Measurements from ENCODE around the gene KCNIP4. TPM values are rescaled to one million over a fixed set of nuclear protein-coding genes. Genes with fewer than 3 reads are reported as not detected.

The KCNIP4 gene
- total RNA-seq, 1 donor from 2014 or later, result not detected

DNA sequence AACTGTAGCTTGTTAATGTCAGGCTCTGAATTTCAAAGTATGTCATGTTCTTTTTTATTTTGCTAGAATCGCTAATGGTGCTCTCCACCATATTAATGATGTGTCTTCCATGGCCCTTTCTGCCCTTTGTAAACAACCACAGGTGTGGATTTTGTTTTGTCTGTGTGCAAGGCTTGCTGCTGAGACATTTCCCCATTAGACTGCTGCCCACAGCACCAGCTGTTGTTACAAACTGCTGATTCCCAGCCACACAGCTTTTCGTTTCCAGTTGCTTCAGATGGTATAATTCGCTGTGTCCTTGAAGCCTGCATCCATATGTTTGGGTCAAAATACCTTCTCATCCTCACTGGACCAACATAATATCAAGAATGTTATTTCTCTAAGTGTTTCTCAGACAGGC, 32.8 kb downstream of the KCNIP4 start:
- Histone ChIP-seq H3K9me3 (replicated peaks) (no peaks in the 10 kb centered on the region), H3K4me1 (no peaks in the 10 kb centered on the region), H3K4me3 (no peak overlapping the region), H3K36me3 (no peaks in the 10 kb centered on the region), H3K27ac (replicated peaks) (no peak overlapping the region), H3K27me3 (ENCODE audit: low read depth) (no peaks in the 10 kb centered on the region)
- DNase-seq, result no peak
- TF ChIP-seq, protein P1, sequence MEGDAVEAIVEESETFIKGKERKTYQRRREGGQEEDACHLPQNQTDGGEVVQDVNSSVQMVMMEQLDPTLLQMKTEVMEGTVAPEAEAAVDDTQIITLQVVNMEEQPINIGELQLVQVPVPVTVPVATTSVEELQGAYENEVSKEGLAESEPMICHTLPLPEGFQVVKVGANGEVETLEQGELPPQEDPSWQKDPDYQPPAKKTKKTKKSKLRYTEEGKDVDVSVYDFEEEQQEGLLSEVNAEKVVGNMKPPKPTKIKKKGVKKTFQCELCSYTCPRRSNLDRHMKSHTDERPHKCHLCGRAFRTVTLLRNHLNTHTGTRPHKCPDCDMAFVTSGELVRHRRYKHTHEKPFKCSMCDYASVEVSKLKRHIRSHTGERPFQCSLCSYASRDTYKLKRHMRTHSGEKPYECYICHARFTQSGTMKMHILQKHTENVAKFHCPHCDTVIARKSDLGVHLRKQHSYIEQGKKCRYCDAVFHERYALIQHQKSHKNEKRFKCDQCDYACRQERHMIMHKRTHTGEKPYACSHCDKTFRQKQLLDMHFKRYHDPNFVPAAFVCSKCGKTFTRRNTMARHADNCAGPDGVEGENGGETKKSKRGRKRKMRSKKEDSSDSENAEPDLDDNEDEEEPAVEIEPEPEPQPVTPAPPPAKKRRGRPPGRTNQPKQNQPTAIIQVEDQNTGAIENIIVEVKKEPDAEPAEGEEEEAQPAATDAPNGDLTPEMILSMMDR (IDR thresholded peaks at IDR 0.05; ENCODE audit: borderline replicate concordance), result no peak
- intact Hi-C loops (cut with micrococcal nuclease), result no loop called here

DNA sequence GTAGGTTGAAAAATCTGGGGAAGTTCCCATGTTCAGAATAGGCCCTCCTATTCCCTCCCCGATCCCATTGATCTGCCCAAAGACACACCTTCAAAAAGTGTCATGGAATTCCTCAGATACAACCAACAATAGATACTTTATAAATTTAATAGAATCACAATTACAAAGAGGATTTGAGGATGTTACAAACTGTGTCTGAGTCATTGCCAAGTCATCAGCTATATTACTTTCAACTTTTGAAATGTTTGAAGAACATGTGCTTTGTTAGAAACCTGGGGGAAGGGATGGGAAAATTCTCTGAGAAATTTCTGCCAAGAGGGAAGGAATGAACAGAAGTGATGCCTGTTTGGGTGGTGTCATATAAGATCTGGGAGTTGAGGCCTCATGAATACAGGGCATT, 46.7 kb downstream of the KCNIP4 start:
- intact Hi-C loops (cut with micrococcal nuclease), result no loop called here
- TF ChIP-seq, protein P1 (IDR thresholded peaks at IDR 0.05; ENCODE audit: borderline replicate concordance), result no peak
- no peak overlapping the region for H3K4me3 ChIP-seq
- H3K9me3 ChIP-seq (replicated peaks), result peaks cover 51% of the 10 kb centered on the region
- H3K4me1 ChIP-seq, result no peaks in the 10 kb centered on the region
- H3K27me3 ChIP-seq (ENCODE audit: low read depth), result no peaks in the 10 kb centered on the region
- no peaks in the 10 kb centered on the region for H3K36me3 ChIP-seq
- no peak overlapping the region for H3K27ac ChIP-seq (replicated peaks)
- no peak for DNase-seq

DNA sequence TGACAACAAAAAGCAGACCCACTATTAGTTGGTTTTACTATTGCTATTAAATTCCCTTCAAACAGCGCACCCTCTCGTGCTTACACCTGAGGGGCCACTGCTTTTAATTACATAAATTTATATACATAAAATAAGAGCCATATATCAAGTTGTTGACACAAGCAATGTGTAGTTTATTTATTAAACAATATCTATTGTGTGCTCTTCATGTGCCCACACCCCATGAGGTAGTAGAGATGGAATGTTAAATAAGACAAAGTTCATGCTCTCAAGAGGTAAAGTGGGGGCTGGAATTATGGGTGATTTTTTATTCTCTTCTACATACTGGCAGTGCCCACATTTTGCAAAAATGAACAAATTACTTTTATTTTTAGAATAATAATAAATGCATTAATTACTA, 47.3 kb downstream of the KCNIP4 start:
- Histone ChIP-seq H3K27me3 (ENCODE audit: low read depth) (no peaks in the 10 kb centered on the region), H3K9me3 (replicated peaks) (peaks cover 51% of the 10 kb centered on the region), H3K4me1 (no peaks in the 10 kb centered on the region), H3K36me3 (no peaks in the 10 kb centered on the region), H3K27ac (replicated peaks) (no peak overlapping the region), H3K4me3 (no peak overlapping the region)
- no peak for DNase-seq
- intact Hi-C loops (cut with micrococcal nuclease), result no loop called here
- TF ChIP-seq, protein P1 (IDR thresholded peaks at IDR 0.05; ENCODE audit: borderline replicate concordance), result no peak

DNA sequence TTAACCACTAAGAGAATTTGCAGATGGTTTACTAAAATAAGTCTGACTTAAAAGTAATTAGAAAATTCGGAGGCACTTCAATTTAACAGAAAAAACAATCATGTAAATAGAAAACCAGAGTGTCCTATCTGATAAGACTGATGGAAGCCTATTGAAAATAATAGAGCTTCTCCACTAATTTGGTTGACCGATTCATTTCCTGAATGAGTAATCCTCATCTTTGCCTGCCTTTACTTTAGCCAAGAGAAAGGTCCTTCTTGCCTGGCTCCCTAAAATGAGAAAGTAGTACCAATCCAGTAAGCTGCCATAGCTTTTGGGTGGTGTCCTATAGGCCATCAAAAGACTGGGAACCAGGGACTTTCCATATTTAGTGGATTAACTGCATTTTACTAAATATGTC, 48.4 kb downstream of the KCNIP4 start:
- TF ChIP-seq, protein P1 (IDR thresholded peaks at IDR 0.05; ENCODE audit: borderline replicate concordance), result no peak
- H3K27me3 ChIP-seq (ENCODE audit: low read depth), result no peaks in the 10 kb centered on the region
- H3K4me3 ChIP-seq, result no peak overlapping the region
- no peak for DNase-seq
- no peak overlapping the region for H3K27ac ChIP-seq (replicated peaks)
- H3K9me3 ChIP-seq (replicated peaks), result peaks cover 42% of the 10 kb centered on the region
- intact Hi-C loops (cut with micrococcal nuclease), result no loop called here
- H3K4me1 ChIP-seq, result no peaks in the 10 kb centered on the region
- no peaks in the 10 kb centered on the region for H3K36me3 ChIP-seq

DNA sequence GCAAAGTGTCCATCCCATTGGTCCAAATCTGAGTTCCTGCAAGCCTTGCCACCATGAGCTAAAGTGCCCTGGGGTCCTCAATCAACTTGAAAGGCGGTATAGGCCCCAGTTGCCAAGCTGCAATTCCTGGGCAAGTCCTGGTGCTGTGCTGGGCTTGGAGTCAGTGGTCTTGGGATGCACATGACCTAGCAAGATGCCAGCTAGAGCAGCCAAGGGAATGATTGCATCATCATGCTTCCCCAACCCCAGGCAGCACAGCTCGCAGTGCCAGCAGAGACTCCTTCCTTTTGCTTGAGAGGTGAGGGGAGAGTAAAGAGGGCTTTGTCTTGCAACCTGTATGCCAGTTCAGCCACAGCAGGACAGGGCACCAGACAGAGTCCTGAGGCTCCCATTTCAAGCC, 50.5 kb downstream of the KCNIP4 start:
- no peak overlapping the region for H3K27ac ChIP-seq (replicated peaks)
- H3K27me3 ChIP-seq (ENCODE audit: low read depth), result no peaks in the 10 kb centered on the region
- TF ChIP-seq, protein P1 (IDR thresholded peaks at IDR 0.05; ENCODE audit: borderline replicate concordance), result no peak
- intact Hi-C loops (cut with micrococcal nuclease), result no loop called here
- no peak for DNase-seq
- no peaks in the 10 kb centered on the region for H3K4me1 ChIP-seq
- H3K9me3 ChIP-seq (replicated peaks), result peaks cover 42% of the 10 kb centered on the region
- no peak overlapping the region for H3K4me3 ChIP-seq
- H3K36me3 ChIP-seq, result no peaks in the 10 kb centered on the region

DNA sequence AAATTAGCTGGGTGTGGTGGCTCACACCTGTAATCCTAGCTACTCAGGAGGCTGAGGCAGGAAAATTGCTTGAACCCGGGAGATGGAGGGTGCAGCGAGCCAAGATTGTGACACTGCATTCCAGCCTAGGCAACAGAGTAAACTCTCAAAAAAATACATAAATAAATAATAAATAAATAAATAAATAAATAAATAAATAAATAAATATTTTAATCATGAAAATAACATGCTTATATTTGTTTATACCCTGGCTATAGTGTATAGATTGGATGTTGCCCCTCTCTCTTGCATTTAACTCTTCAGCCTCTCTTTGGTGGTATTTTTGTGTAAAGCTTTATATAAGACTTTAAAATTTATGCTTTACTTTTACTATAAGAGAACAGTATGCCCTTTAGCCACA, 51.8 kb downstream of the KCNIP4 start:
- H3K27ac ChIP-seq (replicated peaks), result no peak overlapping the region
- no peaks in the 10 kb centered on the region for H3K4me1 ChIP-seq
- H3K9me3 ChIP-seq (replicated peaks), result peaks cover 42% of the 10 kb centered on the region
- TF ChIP-seq, protein P1 (IDR thresholded peaks at IDR 0.05; ENCODE audit: borderline replicate concordance), result no peak
- DNase-seq, result no peak
- no peak overlapping the region for H3K4me3 ChIP-seq
- intact Hi-C loops (cut with micrococcal nuclease), result no loop called here
- no peaks in the 10 kb centered on the region for H3K36me3 ChIP-seq
- no peaks in the 10 kb centered on the region for H3K27me3 ChIP-seq (ENCODE audit: low read depth)

Measured in left ventricle myocardium inferior (tissue), 1 donor.